Choroid plexus epithelial cell (primary cell): ENCODE measurements around the gene MKI67.

ENCODE experiments used
- DNase-seq: peaks from one replicate; pipeline ENCODE4 v3.0.0-alpha.2; 2010; ENCODE audit warnings: low read depth
- H3K4me3 ChIP-seq: 2 replicates; pipeline ENCODE4 v1.5.1; 2011; ENCODE audit warnings: low read depth, mild to moderate bottlenecking, control low read depth, low read length, moderate library complexity
- CTCF ChIP-seq: conservative IDR thresholded peaks from 2 replicates; pipeline ENCODE4 v1.5.1; 2011; ENCODE audit warnings: low read depth, mild to moderate bottlenecking, control low read depth, inconsistent platforms, low read length, moderate library complexity

The MKI67 gene

GRCh38 chr10:128152741-128153580, 26.7 kb upstream of the MKI67 start:
- no peak for TF ChIP-seq CTCF
- DNase-seq, result no peak
- no peak overlapping the region for H3K4me3 ChIP-seq

GRCh38 chr10:128151031-128151430, 24.8 kb upstream of the MKI67 start:
- no peak for DNase-seq
- H3K4me3 ChIP-seq, result no peak overlapping the region
- TF ChIP-seq CTCF, result no peak

GRCh38 chr10:128150561-128150960, 24.3 kb upstream of the MKI67 start:
- TF ChIP-seq CTCF, result no peak
- peak overlapping the region; percentile 76 for H3K4me3 ChIP-seq
- DNase-seq, result no peak

- peak overlapping the region; percentile 76 for H3K4me3 ChIP-seq
- peak; percentile 67 for DNase-seq
- TF ChIP-seq CTCF, result peak; percentile 67
Measured at GRCh38 chr10:128150045-128150493, 23.8 kb upstream of the MKI67 start.

- H3K4me3 ChIP-seq, result no peak overlapping the region
- no peak for TF ChIP-seq CTCF
Measured at GRCh38 chr10:128149267-128150014, 23.2 kb upstream of the MKI67 start.

GRCh38 chr10:128147669-128148068, 21.4 kb upstream of the MKI67 start:
- no peak for TF ChIP-seq CTCF
- DNase-seq, result peak; percentile 84
- H3K4me3 ChIP-seq, result no peak overlapping the region

More at GRCh38 chr10:128149267-128150014, 23.2 kb upstream of the MKI67 start:
- DNase-seq, result no peak
